ENCODE data around the gene AMN. TPM values are rescaled to one million over a fixed set of nuclear protein-coding genes. Genes with fewer than 3 reads are reported as not detected.

Gene AMN
- total and polyA plus RNA-seq, 2 experiments from 2014 or later: 169 to 247 TPM

GRCh38 chr14:102973706-102974285, 51.3 kb downstream of the AMN start:
- 90% methylated on average over 18 of the region's 22 CpGs for WGBS (ENCODE audit: low lambda C conversion rate, missing lambda C conversion rate)
- no peak overlapping the region for H2AFZ ChIP-seq
- no peaks in the 10 kb centered on the region for H3K79me2 ChIP-seq
- H3K9me3 ChIP-seq (ENCODE audit: low read depth): no peaks in the 10 kb centered on the region
- no peaks in the 10 kb centered on the region for H3K36me3 ChIP-seq (replicated peaks; ENCODE audit: insufficient read depth, low read depth)
- TF ChIP-seq CTCF (IDR thresholded peaks at IDR 0.05; ENCODE audit: poor library complexity): no peak
- no peaks in the 10 kb centered on the region for H3K27me3 ChIP-seq
- no peak overlapping the region for H3K4me3 ChIP-seq
- no peak overlapping the region for H3K4me2 ChIP-seq
- H3K4me1 ChIP-seq (ENCODE audit: insufficient read depth): no peaks in the 10 kb centered on the region
- no peak for DNase-seq (ENCODE audit: low spot score)
- H3K9me2 ChIP-seq (replicated peaks; ENCODE audit: insufficient read depth): no peaks in the 10 kb centered on the region
- H3K27ac ChIP-seq: no peak overlapping the region
- no peaks in the 10 kb centered on the region for H4K20me1 ChIP-seq (ENCODE audit: insufficient read depth, poor library complexity, severe bottlenecking)

- no peak overlapping the region for H3K27ac ChIP-seq
- no peak for DNase-seq (ENCODE audit: low spot score)
- no peaks in the 10 kb centered on the region for H4K20me1 ChIP-seq (ENCODE audit: insufficient read depth, poor library complexity, severe bottlenecking)
- H3K9me3 ChIP-seq (ENCODE audit: low read depth): no peaks in the 10 kb centered on the region
- no peaks in the 10 kb centered on the region for H3K4me1 ChIP-seq (ENCODE audit: insufficient read depth)
- no peak overlapping the region for H3K4me2 ChIP-seq
- H2AFZ ChIP-seq: no peak overlapping the region
- no peak overlapping the region for H3K4me3 ChIP-seq
- H3K36me3 ChIP-seq (replicated peaks; ENCODE audit: insufficient read depth, low read depth): no peaks in the 10 kb centered on the region
- WGBS (ENCODE audit: low lambda C conversion rate, missing lambda C conversion rate): 94% methylated on average over 17 of the region's 17 CpGs
- TF ChIP-seq EZH2 (IDR thresholded peaks at IDR 0.05; ENCODE audit: borderline replicate concordance): no peak
- no peak for TF ChIP-seq EZH2phosphoT487 (IDR thresholded peaks at IDR 0.05; ENCODE audit: low read depth, severe bottlenecking, unreplicated experiment)
- no peak for TF ChIP-seq CTCF (IDR thresholded peaks at IDR 0.05; ENCODE audit: poor library complexity)
- H3K9me2 ChIP-seq (replicated peaks; ENCODE audit: insufficient read depth): no peaks in the 10 kb centered on the region
- H3K79me2 ChIP-seq: no peaks in the 10 kb centered on the region
- H3K27me3 ChIP-seq: no peaks in the 10 kb centered on the region
Measured at GRCh38 chr14:102975662-102976061, 53.2 kb downstream of the AMN start.

- H3K4me1 ChIP-seq (ENCODE audit: insufficient read depth): no peaks in the 10 kb centered on the region
- H3K4me2 ChIP-seq: no peak overlapping the region
- H2AFZ ChIP-seq: no peak overlapping the region
- H3K79me2 ChIP-seq: no peaks in the 10 kb centered on the region
- no peaks in the 10 kb centered on the region for H4K20me1 ChIP-seq (ENCODE audit: insufficient read depth, poor library complexity, severe bottlenecking)
- no peak overlapping the region for H3K4me3 ChIP-seq
- no peaks in the 10 kb centered on the region for H3K27me3 ChIP-seq
- no peak for DNase-seq (ENCODE audit: low spot score)
- TF ChIP-seq EZH2 (IDR thresholded peaks at IDR 0.05; ENCODE audit: borderline replicate concordance): no peak
- H3K27ac ChIP-seq: no peak overlapping the region
- H3K36me3 ChIP-seq (replicated peaks; ENCODE audit: insufficient read depth, low read depth): no peaks in the 10 kb centered on the region
- H3K9me3 ChIP-seq (ENCODE audit: low read depth): no peaks in the 10 kb centered on the region
- 77% methylated on average over 8 of the region's 8 CpGs for WGBS (ENCODE audit: low lambda C conversion rate, missing lambda C conversion rate)
- H3K9me2 ChIP-seq (replicated peaks; ENCODE audit: insufficient read depth): no peaks in the 10 kb centered on the region
Measured at GRCh38 chr14:102977475-102977874, 55.0 kb downstream of the AMN start.

- no peak overlapping the region for H3K27ac ChIP-seq
- H3K9me2 ChIP-seq (replicated peaks; ENCODE audit: insufficient read depth): no peaks in the 10 kb centered on the region
- no peak for TF ChIP-seq EZH2phosphoT487 (IDR thresholded peaks at IDR 0.05; ENCODE audit: low read depth, severe bottlenecking, unreplicated experiment)
- WGBS (ENCODE audit: low lambda C conversion rate, missing lambda C conversion rate): 96% methylated on average over 9 of the region's 9 CpGs
- H3K4me1 ChIP-seq (ENCODE audit: insufficient read depth): no peaks in the 10 kb centered on the region
- H3K27me3 ChIP-seq: no peaks in the 10 kb centered on the region
- no peak overlapping the region for H3K4me2 ChIP-seq
- H3K9me3 ChIP-seq (ENCODE audit: low read depth): no peaks in the 10 kb centered on the region
- H2AFZ ChIP-seq: no peak overlapping the region
- no peaks in the 10 kb centered on the region for H3K36me3 ChIP-seq (replicated peaks; ENCODE audit: insufficient read depth, low read depth)
- DNase-seq (ENCODE audit: low spot score): no peak
- H4K20me1 ChIP-seq (ENCODE audit: insufficient read depth, poor library complexity, severe bottlenecking): no peaks in the 10 kb centered on the region
- H3K4me3 ChIP-seq: no peak overlapping the region
- H3K79me2 ChIP-seq: no peaks in the 10 kb centered on the region
Measured at GRCh38 chr14:102979406-102979805, 56.9 kb downstream of the AMN start.
